SU-DHL-6 (cell line): Measurements from ENCODE around the gene SSC5D.

Source experiments
- H2AFZ ChIP-seq: fragments of 200-600 bp; sonication (generic); 2 replicates; pipeline ENCODE4 v1.6.1; 2014; ENCODE audit warnings: low read depth, mild to moderate bottlenecking, moderate library complexity, mixed read lengths, antibody characterized with exemption, low read length; ENCODE audit not compliant: severe bottlenecking
- H3F3A ChIP-seq: fragments of 200-600 bp; shearing (Covaris generic); 2 replicates; pipeline ENCODE4 v1.6.0; 2016; ENCODE audit warnings: antibody characterized with exemption, mild to moderate bottlenecking; ENCODE audit not compliant: insufficient read depth
- H3K27ac ChIP-seq: fragments of 200-600 bp; sonication (generic); 2 replicates; pipeline ENCODE4 v1.5.1; 2016; ENCODE audit warnings: low read depth, mild to moderate bottlenecking, low read length, moderate library complexity, mixed read lengths
- H3K27me3 ChIP-seq: fragments of 200-600 bp; sonication (generic), shearing (Covaris generic); 2 replicates; pipeline ENCODE4 v1.6.0; 2014; ENCODE audit warnings: mild to moderate bottlenecking, low read length
- H3K36me3 ChIP-seq: fragments of 200-600 bp; sonication (generic); 2 replicates; pipeline ENCODE4 v1.6.1; 2014; ENCODE audit warnings: mild to moderate bottlenecking, low read length, mixed read lengths
- H3K4me2 ChIP-seq: fragments of 300-600, 200-600 bp; shearing (Covaris generic), sonication (generic); 2 replicates; pipeline ENCODE4 v1.6.0; 2014; ENCODE audit warnings: low read length, low read depth, mild to moderate bottlenecking; ENCODE audit not compliant: poor library complexity, severe bottlenecking
- H3K4me3 ChIP-seq: fragments of 200-600 bp; sonication (generic); 2 replicates; pipeline ENCODE4 v1.5.1; 2014; ENCODE audit warnings: antibody characterized with exemption, low read length, mild to moderate bottlenecking, mixed read lengths; ENCODE audit not compliant: insufficient read depth, poor library complexity, severe bottlenecking
- H3K79me2 ChIP-seq: fragments of 200-600 bp; sonication (generic); 2 replicates; pipeline ENCODE4 v1.6.1; 2014; ENCODE audit warnings: mild to moderate bottlenecking, low read length, moderate library complexity; ENCODE audit not compliant: insufficient read depth
- H3K9ac ChIP-seq: fragments of 200-600 bp; sonication (generic); 2 replicates; pipeline ENCODE4 v1.7.0; 2014; ENCODE audit warnings: mild to moderate bottlenecking, low read length
- H3K9me2 ChIP-seq: fragments of 200-600 bp; sonication (generic); replicated peaks from 2 replicates; pipeline ENCODE4 v1.6.1; 2014; ENCODE audit warnings: low read length; ENCODE audit not compliant: insufficient read depth
- H3K9me3 ChIP-seq: fragments of 200-600 bp; sonication (generic); 2 replicates; pipeline ENCODE4 v1.6.1; 2014; ENCODE audit warnings: low read length, mixed read lengths; ENCODE audit not compliant: insufficient read depth
- H4K20me1 ChIP-seq: fragments of 200-600 bp; sonication (generic); 2 replicates; pipeline ENCODE4 v1.6.1; 2014; ENCODE audit warnings: low read depth, mild to moderate bottlenecking, antibody characterized with exemption, low read length, moderate library complexity, mixed read lengths
- CTCF ChIP-seq: fragments of 200-600 bp; sonication (generic); IDR thresholded peaks from one replicate; pipeline ENCODE4 v1.5.1; 2017; ENCODE audit warnings: antibody characterized with exemption, mild to moderate bottlenecking, low read length, moderate library complexity; ENCODE audit not compliant: insufficient read depth, poor library complexity, severe bottlenecking
- EZH2phosphoT487 ChIP-seq: fragments of 200-600 bp; sonication (generic), shearing (Covaris generic); conservative IDR thresholded peaks from 2 replicates; pipeline ENCODE4 v1.6.1; 2018; ENCODE audit warnings: mild to moderate bottlenecking, antibody characterized with exemption, low read length, moderate library complexity, mixed read lengths

SSC5D gene

DNA sequence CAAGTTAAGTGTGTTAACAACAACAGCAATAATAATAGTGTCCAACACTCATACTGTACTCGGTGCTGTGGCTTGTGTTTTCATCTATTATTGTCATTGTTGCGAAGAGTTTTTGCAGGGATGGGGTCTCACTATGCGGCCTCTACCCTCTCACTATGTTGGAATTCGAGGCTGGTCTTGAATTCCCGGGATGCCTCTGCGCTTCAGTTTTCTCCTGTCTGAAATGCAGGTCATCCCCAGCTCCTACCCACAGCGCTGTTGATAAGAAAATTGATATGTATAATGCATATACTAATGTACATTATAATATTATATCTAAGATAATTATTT lies 62.0 kb downstream of the SSC5D start:
- no peaks in the 10 kb centered on the region for H3K9me3 ChIP-seq
- TF ChIP-seq CTCF (no peak), EZH2phosphoT487 (no peak)
- no peak overlapping the region for H3K27ac ChIP-seq
- H3K9me2 ChIP-seq = no peaks in the 10 kb centered on the region
- no peaks in the 10 kb centered on the region for H3K27me3 ChIP-seq
- H3K36me3 ChIP-seq = no peaks in the 10 kb centered on the region
- no peak overlapping the region for H3K4me2 ChIP-seq
- H3K9ac ChIP-seq = no peak overlapping the region
- H3F3A ChIP-seq = no peaks in the 10 kb centered on the region
- no peak overlapping the region for H3K4me3 ChIP-seq
- no peak overlapping the region for H2AFZ ChIP-seq
- no peaks in the 10 kb centered on the region for H3K79me2 ChIP-seq
- H4K20me1 ChIP-seq = no peaks in the 10 kb centered on the region

DNA sequence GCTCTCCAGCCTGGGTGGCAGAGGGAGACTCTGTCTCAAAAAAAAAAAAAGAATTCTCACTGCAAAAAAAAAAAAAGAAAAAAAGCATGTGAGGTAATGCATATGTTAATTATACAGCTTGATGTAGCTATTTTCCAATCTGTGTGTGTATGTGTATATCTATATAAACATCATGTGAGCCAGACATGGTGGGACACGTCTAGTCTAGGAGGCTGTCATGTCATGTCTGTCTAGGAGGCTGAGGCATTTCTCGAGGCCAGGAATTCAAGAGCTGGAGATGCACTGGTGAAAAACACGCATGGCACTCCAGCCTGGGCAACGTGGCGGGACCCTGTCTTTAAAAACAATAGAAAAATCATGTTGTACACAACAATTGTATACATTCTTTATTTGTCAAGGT lies 64.0 kb downstream of the SSC5D start:
- no peaks in the 10 kb centered on the region for H3K27me3 ChIP-seq
- no peaks in the 10 kb centered on the region for H3K79me2 ChIP-seq
- H3K36me3 ChIP-seq = no peaks in the 10 kb centered on the region
- no peaks in the 10 kb centered on the region for H4K20me1 ChIP-seq
- H3K9me3 ChIP-seq = no peaks in the 10 kb centered on the region
- H3K9me2 ChIP-seq = no peaks in the 10 kb centered on the region
- TF ChIP-seq EZH2phosphoT487 = no peak
- no peak for TF ChIP-seq CTCF
- no peak overlapping the region for H3K9ac ChIP-seq
- H3F3A ChIP-seq = no peaks in the 10 kb centered on the region
- no peak overlapping the region for H3K4me3 ChIP-seq
- H3K4me2 ChIP-seq = no peak overlapping the region
- no peak overlapping the region for H2AFZ ChIP-seq
- no peak overlapping the region for H3K27ac ChIP-seq

DNA sequence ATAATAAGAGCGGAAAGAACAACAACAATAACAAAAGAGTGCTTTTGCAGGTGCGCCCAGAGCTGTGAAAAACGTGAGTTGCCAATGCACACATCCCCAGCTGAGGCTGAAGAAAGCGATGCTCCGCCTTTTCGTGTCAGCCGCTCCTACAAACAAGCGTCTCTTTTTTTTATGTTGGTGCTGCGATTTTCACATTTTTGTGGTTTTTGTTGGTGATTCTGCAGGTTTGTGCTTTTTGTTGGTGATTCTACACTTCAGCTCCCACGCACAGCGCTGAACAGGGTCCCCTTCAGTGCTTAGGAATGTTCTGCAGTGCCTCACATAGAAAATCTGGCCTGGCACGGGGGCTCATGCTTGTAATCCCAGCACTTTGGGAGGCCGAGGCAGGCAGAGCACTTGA lies 64.4 kb downstream of the SSC5D start:
- H3K27me3 ChIP-seq = no peaks in the 10 kb centered on the region
- no peaks in the 10 kb centered on the region for H4K20me1 ChIP-seq
- no peak overlapping the region for H3K4me2 ChIP-seq
- H3F3A ChIP-seq = no peaks in the 10 kb centered on the region
- no peak overlapping the region for H2AFZ ChIP-seq
- TF ChIP-seq CTCF (no peak), EZH2phosphoT487 (no peak)
- H3K27ac ChIP-seq = no peak overlapping the region
- no peaks in the 10 kb centered on the region for H3K79me2 ChIP-seq
- H3K9me2 ChIP-seq = no peaks in the 10 kb centered on the region
- H3K9ac ChIP-seq = no peak overlapping the region
- H3K4me3 ChIP-seq = no peak overlapping the region
- H3K9me3 ChIP-seq = no peaks in the 10 kb centered on the region
- no peaks in the 10 kb centered on the region for H3K36me3 ChIP-seq
